Measurements from ENCODE around the gene ZCCHC24. TPM values are rescaled to one million over a fixed set of nuclear protein-coding genes. Genes with fewer than 3 reads are reported as not detected.
A peak's percentile ranks its signal among the peaks of the same experiment; 100 is the strongest.

ZCCHC24 gene
- total RNA-seq, 1 donor from 2014 or later: 41.9 TPM

- peak; percentile 89 for DNase-seq
Observed at GRCh38 chr10:79445977-79446757, 743 bp upstream of the ZCCHC24 start.

DNA sequence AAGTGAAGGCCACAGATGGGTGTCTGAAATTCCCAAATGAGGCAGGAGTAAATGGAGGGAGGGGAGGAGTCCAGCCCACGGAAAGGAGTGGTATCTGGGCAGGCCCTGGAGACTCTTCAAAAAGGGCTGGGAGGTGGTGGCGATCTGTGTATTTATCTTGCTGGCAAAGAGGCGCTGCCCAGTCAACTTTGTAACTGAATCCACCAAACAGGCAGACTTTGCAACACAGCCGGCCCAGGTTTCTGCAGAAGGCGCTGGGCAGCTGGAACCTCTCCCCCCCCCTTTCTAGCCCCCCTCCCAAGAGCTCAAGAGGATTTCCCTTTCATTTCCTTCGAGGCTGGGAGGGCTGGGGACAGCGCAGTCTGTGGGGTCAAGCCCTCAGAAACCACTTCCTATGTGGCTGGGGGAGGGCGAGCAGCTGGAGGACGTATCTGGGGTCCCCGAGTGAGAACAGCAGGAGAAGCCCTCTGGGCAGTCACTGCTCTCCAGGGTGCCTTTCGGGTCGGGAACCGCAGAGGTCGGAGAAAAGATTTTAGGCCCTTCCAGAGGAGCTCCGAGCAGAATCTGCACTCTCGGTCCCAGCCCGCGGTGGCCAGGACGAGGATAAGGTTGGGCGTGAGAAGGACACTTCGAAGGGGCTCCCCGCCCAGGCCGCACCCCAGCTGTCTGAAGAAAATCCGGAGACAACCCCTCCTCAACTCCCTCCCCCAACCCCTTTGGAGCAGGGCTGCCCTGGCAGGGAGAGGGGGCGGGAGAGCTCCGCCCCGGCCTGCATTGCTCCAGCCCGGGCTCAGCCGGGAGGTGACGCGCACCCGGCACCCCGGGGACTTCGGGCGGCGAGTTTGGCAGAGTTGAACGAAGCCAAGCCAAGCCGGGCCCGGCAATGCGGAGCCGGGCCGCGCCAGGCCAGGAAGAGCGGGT lies 965 bp downstream of the ZCCHC24 start:
- peak; percentile 81 for DNase-seq

DNA sequence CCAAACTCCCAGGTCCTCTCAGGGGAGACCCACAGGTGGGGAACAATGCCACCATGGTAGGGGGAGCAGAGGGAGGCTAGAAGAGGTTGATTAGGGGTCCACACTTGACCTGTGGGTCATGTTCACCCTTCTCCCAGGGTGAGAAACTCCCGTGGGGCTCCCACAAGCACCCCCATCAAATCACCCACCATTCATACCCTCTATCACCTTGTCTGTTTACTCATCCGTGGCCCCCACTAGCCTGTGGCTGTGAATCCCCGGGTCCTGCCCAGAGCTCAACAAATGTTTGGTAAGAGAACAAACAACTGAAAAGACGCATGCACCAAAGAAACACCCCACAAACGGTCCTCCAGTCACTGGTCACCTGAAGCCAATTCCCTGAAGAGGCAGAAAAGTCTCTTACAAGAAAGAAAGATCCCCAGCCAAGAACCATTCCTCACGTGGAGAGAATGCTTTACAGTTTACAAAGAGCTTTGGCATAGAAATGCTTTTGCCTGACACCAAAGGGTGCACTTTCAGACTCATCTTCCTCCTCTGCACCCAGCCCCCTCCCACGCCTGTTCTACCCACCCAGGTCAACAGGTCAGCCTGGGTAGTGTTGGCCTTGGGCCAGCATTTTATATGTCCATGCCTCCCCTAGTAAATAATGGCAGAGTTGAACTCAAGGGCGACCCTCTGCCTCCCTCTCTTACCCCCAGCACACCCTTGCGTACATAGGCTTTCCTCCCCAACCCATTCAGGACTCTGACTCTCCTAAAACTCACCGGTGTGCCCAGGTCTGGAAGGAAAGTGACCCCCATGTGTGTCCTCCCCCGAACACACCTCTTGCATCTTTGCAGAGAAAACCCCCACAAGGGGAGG lies 1.9 kb downstream of the ZCCHC24 start:
- DNase-seq: no peak

DNA sequence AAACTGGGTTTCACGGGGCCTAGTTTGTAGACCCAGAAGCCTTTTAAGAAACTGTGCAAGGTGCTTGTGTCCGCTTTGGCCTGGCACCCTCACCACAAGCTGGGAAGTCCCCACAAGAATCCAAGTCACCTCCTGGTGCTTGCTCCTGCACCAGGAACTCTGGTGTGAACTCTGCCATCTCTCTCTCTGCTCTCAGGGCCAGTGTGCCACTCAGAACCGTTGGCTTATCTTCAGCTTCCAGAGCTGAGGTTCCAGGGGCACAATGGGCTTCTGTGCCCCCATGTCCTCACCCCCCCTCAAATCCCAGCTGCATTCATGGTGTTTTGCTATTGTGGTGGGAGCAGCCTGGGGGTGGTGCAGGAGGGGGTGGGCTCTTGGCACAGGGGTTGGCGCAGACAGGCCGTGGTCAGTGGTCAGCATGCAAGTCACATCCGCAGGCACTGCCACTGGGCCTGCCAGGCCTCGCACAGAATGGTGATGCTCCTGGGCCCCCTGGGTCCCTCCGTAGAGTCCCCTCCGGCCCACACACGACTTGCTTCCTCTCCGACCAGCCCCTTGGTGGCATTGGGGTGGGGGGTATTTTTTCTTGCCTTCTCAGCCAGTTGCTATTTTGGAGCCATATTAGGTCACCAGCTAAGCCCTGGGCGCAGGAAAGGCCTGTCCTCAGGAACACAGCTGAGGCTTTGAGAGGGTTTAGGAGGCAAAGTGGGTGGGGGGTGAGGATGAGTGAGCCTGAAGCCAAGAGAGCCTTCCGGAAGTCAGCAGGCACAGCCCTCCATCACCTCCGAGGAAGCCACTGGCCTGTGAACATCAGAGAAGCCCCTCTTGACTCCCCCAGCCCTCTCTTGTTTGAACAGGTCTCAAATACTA lies 3.0 kb downstream of the ZCCHC24 start:
- peak; percentile 79 for DNase-seq

DNA sequence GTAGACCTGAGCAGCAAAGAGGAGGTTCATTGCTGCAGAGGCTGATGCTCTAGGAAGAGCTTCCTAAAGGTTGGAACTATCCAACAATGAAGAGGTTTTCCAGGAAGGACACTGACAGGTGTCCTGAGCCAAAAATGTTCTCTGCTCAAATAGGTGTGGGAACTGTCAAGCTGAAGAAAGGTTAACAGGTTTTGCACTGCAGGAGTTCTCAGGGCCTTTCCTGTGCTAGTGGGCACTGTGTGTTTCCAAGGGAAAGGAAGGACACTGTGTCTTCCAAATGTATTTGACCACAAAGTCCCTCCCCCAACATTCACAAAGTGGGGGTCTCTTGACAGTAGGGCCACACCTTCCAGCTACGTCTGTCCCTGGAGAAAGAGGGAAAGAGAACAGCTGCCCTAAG lies 4.0 kb downstream of the ZCCHC24 start:
- DNase-seq: no peak

DNA sequence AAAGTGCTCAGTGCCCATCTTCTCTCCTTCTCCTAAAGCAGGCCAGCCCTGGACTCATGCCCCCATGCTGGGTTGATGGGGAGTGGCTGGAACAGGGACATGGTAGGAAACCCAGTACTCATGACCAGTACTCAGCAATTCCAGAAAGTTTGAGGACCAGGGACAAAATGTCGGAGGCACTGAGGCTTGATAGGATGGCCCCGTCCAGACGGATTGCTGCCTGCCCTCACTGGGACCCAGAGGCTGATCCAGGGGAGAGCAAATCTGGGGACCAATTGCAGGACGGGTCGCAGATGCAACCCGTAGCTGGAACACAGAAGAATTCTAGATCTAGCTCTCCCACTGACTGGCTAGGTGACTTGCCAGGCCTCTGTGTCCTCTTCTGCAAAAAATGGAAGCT lies 5.1 kb downstream of the ZCCHC24 start:
- DNase-seq: no peak

GRCh38 chr10:79438699-79439085 lies 6.7 kb downstream of the ZCCHC24 start:
- no peak for DNase-seq

GRCh38 chr10:79438021-79438698 lies 7.3 kb downstream of the ZCCHC24 start:
- no peak for DNase-seq

- no peak for DNase-seq
Observed at GRCh38 chr10:79437111-79437814, 8.2 kb downstream of the ZCCHC24 start.

- no peak for DNase-seq
Observed at GRCh38 chr10:79436850-79437103, 8.6 kb downstream of the ZCCHC24 start.

DNA sequence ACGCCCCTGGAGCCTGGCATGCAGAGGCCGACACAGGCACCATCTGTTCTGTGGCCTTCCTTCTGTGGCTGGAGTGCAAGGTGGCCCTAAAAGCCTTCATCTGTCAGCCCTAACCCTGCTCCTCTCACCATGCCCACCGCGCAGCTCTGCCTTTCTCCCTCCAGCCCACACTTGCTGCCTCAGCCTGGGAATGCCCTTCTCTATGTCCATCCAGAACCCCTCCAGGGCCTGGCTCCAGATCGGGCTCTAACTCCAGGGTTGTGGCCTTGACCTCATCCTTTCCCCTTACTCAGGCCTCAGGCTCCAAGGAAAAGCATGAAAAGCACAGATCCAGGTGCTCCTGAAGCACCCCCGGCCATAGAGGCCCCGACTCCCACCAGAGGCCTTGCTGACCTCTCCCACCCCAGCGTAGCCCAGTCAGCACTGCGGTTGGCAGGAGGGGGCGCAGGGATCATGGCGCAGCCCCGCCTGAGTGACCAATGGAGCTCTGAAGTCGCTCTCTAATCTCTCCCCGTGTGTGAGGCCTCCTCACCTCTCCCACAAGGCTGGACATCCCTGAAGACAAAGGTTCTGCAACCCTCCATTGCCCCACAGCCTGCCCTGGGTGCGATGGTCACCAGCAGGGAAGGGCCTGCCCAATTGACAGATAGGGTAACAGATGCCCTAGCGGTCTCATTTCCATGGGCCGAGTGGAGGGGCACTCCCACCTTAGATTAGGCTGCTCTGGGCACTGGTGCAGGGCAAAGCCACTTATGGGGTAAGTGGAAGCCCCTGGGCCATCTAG lies 9.2 kb downstream of the ZCCHC24 start:
- no peak for DNase-seq

GRCh38 chr10:79435271-79436065 lies 10.0 kb downstream of the ZCCHC24 start:
- DNase-seq: no peak

GRCh38 chr10:79434821-79435251 lies 10.6 kb downstream of the ZCCHC24 start:
- peak; percentile 68 for DNase-seq

GRCh38 chr10:79434223-79434687 lies 11.2 kb downstream of the ZCCHC24 start:
- DNase-seq: no peak

- peak; percentile 58 for DNase-seq
Observed at GRCh38 chr10:79433324-79434222, 11.9 kb downstream of the ZCCHC24 start.

GRCh38 chr10:79431891-79432831 lies 13.3 kb downstream of the ZCCHC24 start:
- DNase-seq: peak; percentile 78
